Body of pancreas (tissue), 4 donors: ENCODE results near the gene USP10.

ENCODE experiments used
- POLR2A ChIP-seq, 3 donors: fragments of 450-650 bp; IDR thresholded peaks; one replicate each; pipeline ENCODE4 v1.6.1; 2016; ENCODE audit warnings: antibody characterized with exemption in 3 of 3, mild to moderate bottlenecking in 2 of 3
- TF ChIP-seq, protein P1 (sequence below), 7 experiments: fragments of 450-650 bp in 4 of 7; fragments of 200-600 bp in 3 of 7; sonication (generic) in 3 of 7; IDR thresholded peaks; one replicate each; pipeline ENCODE4 v1.5.1; 2016 to 2019; ENCODE audit warnings: antibody characterized with exemption in 7 of 7

DNA sequence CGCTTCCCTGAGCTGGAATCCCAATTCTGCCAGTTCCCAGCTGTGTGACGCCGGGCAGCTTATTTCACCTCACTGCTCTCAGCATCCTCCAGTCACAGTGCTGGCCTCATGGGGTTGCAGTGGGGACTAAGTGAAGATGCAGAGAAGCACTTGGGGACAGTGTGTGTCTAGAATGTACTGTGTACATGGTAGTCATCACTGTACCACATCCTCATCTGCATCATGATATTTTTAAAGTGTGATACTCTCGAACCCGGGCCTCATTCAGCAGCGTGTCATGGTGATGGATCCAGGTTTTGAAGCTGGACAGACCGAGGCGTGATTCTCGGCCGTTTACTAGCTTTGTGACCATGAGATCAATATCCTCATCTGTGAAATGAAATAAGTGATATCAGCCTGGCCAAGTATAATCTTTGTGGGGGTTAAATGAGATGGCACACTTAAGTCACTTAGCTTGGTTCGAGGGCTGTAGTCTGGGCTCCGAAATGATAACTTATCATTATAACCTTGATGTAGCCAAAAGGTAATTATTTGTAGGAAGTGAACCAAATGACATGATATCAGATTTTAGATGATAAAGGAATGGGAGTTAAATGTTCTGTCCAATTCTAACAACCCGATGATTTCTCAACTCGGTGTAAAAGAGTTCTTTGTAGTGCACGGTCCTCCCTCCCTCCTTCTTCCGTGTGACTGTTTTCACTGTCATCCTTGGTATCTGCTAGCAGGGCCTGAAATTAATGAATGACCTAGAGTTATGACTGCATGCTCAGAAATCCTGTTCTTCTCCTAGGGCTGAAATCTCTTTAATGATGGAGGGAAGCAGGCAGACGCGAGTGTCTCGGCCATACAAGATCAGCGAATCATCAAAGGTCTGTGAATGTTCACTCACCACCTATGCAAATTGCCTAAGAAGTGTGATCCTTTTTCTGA lies 49.5 kb upstream of the USP10 start:
- no peak for TF ChIP-seq POLR2A (IDR thresholded peaks at IDR 0.05)
- TF ChIP-seq, protein P1, sequence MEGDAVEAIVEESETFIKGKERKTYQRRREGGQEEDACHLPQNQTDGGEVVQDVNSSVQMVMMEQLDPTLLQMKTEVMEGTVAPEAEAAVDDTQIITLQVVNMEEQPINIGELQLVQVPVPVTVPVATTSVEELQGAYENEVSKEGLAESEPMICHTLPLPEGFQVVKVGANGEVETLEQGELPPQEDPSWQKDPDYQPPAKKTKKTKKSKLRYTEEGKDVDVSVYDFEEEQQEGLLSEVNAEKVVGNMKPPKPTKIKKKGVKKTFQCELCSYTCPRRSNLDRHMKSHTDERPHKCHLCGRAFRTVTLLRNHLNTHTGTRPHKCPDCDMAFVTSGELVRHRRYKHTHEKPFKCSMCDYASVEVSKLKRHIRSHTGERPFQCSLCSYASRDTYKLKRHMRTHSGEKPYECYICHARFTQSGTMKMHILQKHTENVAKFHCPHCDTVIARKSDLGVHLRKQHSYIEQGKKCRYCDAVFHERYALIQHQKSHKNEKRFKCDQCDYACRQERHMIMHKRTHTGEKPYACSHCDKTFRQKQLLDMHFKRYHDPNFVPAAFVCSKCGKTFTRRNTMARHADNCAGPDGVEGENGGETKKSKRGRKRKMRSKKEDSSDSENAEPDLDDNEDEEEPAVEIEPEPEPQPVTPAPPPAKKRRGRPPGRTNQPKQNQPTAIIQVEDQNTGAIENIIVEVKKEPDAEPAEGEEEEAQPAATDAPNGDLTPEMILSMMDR (IDR thresholded peaks at IDR 0.05): no peak
